ENCODE data around the gene FZD2.

- TF ChIP-seq, protein P1, sequence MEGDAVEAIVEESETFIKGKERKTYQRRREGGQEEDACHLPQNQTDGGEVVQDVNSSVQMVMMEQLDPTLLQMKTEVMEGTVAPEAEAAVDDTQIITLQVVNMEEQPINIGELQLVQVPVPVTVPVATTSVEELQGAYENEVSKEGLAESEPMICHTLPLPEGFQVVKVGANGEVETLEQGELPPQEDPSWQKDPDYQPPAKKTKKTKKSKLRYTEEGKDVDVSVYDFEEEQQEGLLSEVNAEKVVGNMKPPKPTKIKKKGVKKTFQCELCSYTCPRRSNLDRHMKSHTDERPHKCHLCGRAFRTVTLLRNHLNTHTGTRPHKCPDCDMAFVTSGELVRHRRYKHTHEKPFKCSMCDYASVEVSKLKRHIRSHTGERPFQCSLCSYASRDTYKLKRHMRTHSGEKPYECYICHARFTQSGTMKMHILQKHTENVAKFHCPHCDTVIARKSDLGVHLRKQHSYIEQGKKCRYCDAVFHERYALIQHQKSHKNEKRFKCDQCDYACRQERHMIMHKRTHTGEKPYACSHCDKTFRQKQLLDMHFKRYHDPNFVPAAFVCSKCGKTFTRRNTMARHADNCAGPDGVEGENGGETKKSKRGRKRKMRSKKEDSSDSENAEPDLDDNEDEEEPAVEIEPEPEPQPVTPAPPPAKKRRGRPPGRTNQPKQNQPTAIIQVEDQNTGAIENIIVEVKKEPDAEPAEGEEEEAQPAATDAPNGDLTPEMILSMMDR (IDR thresholded peaks at IDR 0.05; ENCODE audit: low read length) = no peak
- TF ChIP-seq EZH2 (optimal IDR thresholded peaks at IDR 0.05; ENCODE audit: low read depth, low read length) (no peak), EZH2phosphoT487 (IDR thresholded peaks at IDR 0.05; ENCODE audit: low read length) (no peak)
Measured at GRCh38 chr17:44536090-44536953, 21.0 kb upstream of the FZD2 start.
